K562 (cell line): Measurements from ENCODE around the gene AHR. TPM values are rescaled to one million over a fixed set of nuclear protein-coding genes. Genes with fewer than 3 reads are reported as not detected.

ENCODE experiments used
- ATAC-seq: fragments of 200-7000 bp; cut with Tn5 transposase; 3 replicates; pipeline ENCODE4 v1.9.1; 2020; ENCODE audit warnings: moderate library complexity
- BruUV-seq: library from RNA; stranded (reverse); fragments of 400-500 nt; replicated peaks from 2 replicates; lab custom pipeline; 2021; lab: Mats Ljungman, UMichigan
- CTCF ChIA-PET: fragments of 300-600 bp; formaldehyde crosslinking; extraction: SDS; loops from one replicate; lab custom pipeline; 2021; ENCODE audit warnings: low intra/inter-chr PET ratio; lab: Yijun Ruan, JAX
- POLR2A ChIA-PET: fragments of 300-600, 350-650 bp; sonication (Branson Sonifier 250); formaldehyde crosslinking; extraction: SDS; loops from one replicate; lab custom pipeline; 2021; ENCODE audit warnings: antibody characterized with exemption, inconsistent platforms; lab: Yijun Ruan, JAX
- DNase-seq, 4 experiments: peaks; one replicate each; pipeline versions ENCODE4 v3.0.0 to v3.0.0-alpha.2; 2011 to 2018; ENCODE audit warnings: low spot score in 3 of 4, mixed read lengths in 3 of 4; ENCODE audit errors: extremely low read depth in 1 of 4
- FAIRE-seq: peaks from 2 replicates; lab custom pipeline; 2011; peaks lifted over from hg19 to GRCh38; lab: Jason Lieb, UNC
- H2AFZ ChIP-seq: 2 replicates; pipeline ENCODE4 v1.6.0; 2011; ENCODE audit warnings: low read depth, low read length, control low read depth, inconsistent platforms
- H3K27ac ChIP-seq: fragments of 200-600 bp; 3 replicates; pipeline ENCODE4 v1.8.0; 2011; ENCODE audit warnings: low read depth, mild to moderate bottlenecking, control low read depth, inconsistent platforms, low read length, moderate library complexity, mixed read lengths; ENCODE audit errors: extremely low read depth
- H3K27me3 ChIP-seq, 2 experiments: fragments of 300-600 bp in 1 of 2; 2 replicates in 1 of 2; 3 replicates in 1 of 2; pipeline versions ENCODE4 v1.6.0 to v1.8.0; 2011; ENCODE audit warnings: inconsistent platforms in 2 of 2, low read length in 2 of 2, mild to moderate bottlenecking in 1 of 2, mixed read lengths in 1 of 2, moderate library complexity in 1 of 2; ENCODE audit not compliant: control insufficient read depth in 2 of 2, insufficient read depth in 2 of 2
- H3K36me3 ChIP-seq: fragments of 300-600 bp; 3 replicates; pipeline ENCODE4 v1.8.0; 2011; ENCODE audit warnings: mild to moderate bottlenecking, low read length, inconsistent platforms; ENCODE audit not compliant: control insufficient read depth, insufficient read depth
- H3K4me1 ChIP-seq, 2 experiments: fragments of 200-600 bp in 1 of 2; replicated peaks in 1 of 2; 2 replicates in 1 of 2; 3 replicates in 1 of 2; pipeline versions ENCODE4 v1.5.1 to v1.8.0; 2011; ENCODE audit warnings: inconsistent platforms in 2 of 2, low read length in 2 of 2, mild to moderate bottlenecking in 1 of 2, mixed read lengths in 1 of 2, moderate library complexity in 1 of 2; ENCODE audit not compliant: control insufficient read depth in 2 of 2, insufficient read depth in 2 of 2
- H3K4me2 ChIP-seq: 2 replicates; pipeline ENCODE4 v1.6.1; 2011; ENCODE audit warnings: low read length, control low read depth, inconsistent platforms, mixed read lengths; ENCODE audit not compliant: insufficient read depth
- H3K4me3 ChIP-seq: fragments of 200-600 bp; sonication (generic), shearing (Covaris generic); 2 replicates; pipeline ENCODE4 v1.5.1; 2016; ENCODE audit warnings: control low read depth, inconsistent platforms
- H3K79me2 ChIP-seq: fragments of 200-600 bp; 3 replicates; pipeline ENCODE4 v1.8.0; 2011; ENCODE audit warnings: low read length, inconsistent platforms; ENCODE audit not compliant: control insufficient read depth, insufficient read depth
- H3K9ac ChIP-seq, 2 experiments: 2 replicates each; pipeline versions ENCODE4 v1.6.0 to v1.6.1; 2011; ENCODE audit warnings: low read depth in 2 of 2, low read length in 2 of 2, control low read depth in 1 of 2, inconsistent platforms in 1 of 2, mild to moderate bottlenecking in 1 of 2, mixed read lengths in 1 of 2; ENCODE audit not compliant: insufficient read depth in 1 of 2
- H3K9me1 ChIP-seq: one replicate; pipeline ENCODE4 v1.6.0; 2011; ENCODE audit warnings: inconsistent platforms, mild to moderate bottlenecking, low read length, moderate library complexity; ENCODE audit not compliant: control insufficient read depth, insufficient read depth
- H3K9me3 ChIP-seq: replicated peaks from 2 replicates; pipeline ENCODE4 v1.5.1; 2011; ENCODE audit warnings: low read depth, low read length, inconsistent platforms; ENCODE audit not compliant: control insufficient read depth, insufficient read depth
- H4K20me1 ChIP-seq: replicated peaks from 2 replicates; pipeline ENCODE4 v1.6.1; 2011; ENCODE audit warnings: low read length, inconsistent platforms, mixed read lengths; ENCODE audit not compliant: control insufficient read depth, insufficient read depth
- ARID1B ChIP-seq: fragments of 450-650 bp; IDR thresholded peaks from 2 replicates; pipeline ENCODE4 v1.6.1; 2016; ENCODE audit warnings: antibody characterized with exemption, mild to moderate bottlenecking, inconsistent platforms
- BHLHE40 ChIP-seq: IDR thresholded peaks from 2 replicates; pipeline ENCODE4 v1.6.1; 2011; ENCODE audit warnings: low read length, improper control_type of control experiment
- DACH1 ChIP-seq: fragments of 450-650 bp; IDR thresholded peaks from 2 replicates; pipeline ENCODE4 v1.6.1; 2018; ENCODE audit not compliant: partially characterized antibody
- ELF4 ChIP-seq: fragments of 450-650 bp; formaldehyde crosslinking; IDR thresholded peaks from 2 replicates; pipeline ENCODE4 v1.4.0; 2022; ENCODE audit warnings: missing genetic modification characterization
- FOSL1 ChIP-seq: fragments of 200-800 bp; sonication (Bioruptor generic); conservative IDR thresholded peaks from 2 replicates; pipeline ENCODE4 v1.6.1; 2016; ENCODE audit warnings: missing genetic modification characterization, missing compliant biosample characterization
- KDM2B ChIP-seq: fragments of 250-450 bp; sonication (Bioruptor Pico); IDR thresholded peaks from 2 replicates; pipeline ENCODE4 v1.8.0; 2021; ENCODE audit warnings: mild to moderate bottlenecking, moderate library complexity
- KLF10 ChIP-seq: fragments of 250-450 bp; sonication (Bioruptor Pico); IDR thresholded peaks from 2 replicates; pipeline ENCODE4 v1.6.1; 2021; ENCODE audit warnings: matching md5 sums
- MCM2 ChIP-seq: fragments of 450-650 bp; IDR thresholded peaks from 2 replicates; pipeline ENCODE4 v1.6.1; 2017; ENCODE audit warnings: low read depth, mild to moderate bottlenecking
- NFXL1 ChIP-seq: fragments of 450-650 bp; formaldehyde crosslinking; IDR thresholded peaks from 2 replicates; pipeline ENCODE4 v1.4.0; 2021; ENCODE audit warnings: mild to moderate bottlenecking
- NR4A1 ChIP-seq, 2 experiments: fragments of 250-450 bp in 1 of 2; fragments of 450-650 bp in 1 of 2; sonication (Bioruptor Pico) in 1 of 2; IDR thresholded peaks; 2 replicates each; pipeline versions ENCODE4 v1.4.0 to v1.6.1; 2016 to 2020; ENCODE audit warnings: mild to moderate bottlenecking in 2 of 2, missing compliant biosample characterization in 1 of 2, missing genetic modification characterization in 1 of 2, moderate library complexity in 1 of 2
- PTRF ChIP-seq: fragments of 450-650 bp; IDR thresholded peaks from 2 replicates; pipeline ENCODE4 v1.6.1; 2016; ENCODE audit warnings: mild to moderate bottlenecking, missing genetic modification characterization, missing compliant biosample characterization
- RB1 ChIP-seq: fragments of 450-650 bp; IDR thresholded peaks from 2 replicates; pipeline ENCODE4 v1.6.1; 2017; ENCODE audit warnings: low read depth, mild to moderate bottlenecking
- RBM14 ChIP-seq: fragments of 200-400 bp; formaldehyde crosslinking; IDR thresholded peaks from 2 replicates; pipeline ENCODE4 v1.6.1; 2018; ENCODE audit warnings: low read depth, mild to moderate bottlenecking, low read length, moderate library complexity, borderline replicate concordance; ENCODE audit not compliant: insufficient read depth
- TEAD2 ChIP-seq: fragments of 450-650 bp; IDR thresholded peaks from 2 replicates; pipeline ENCODE4 v1.6.1; 2016; ENCODE audit warnings: missing genetic modification characterization, control low read depth, missing compliant biosample characterization
- ZNF143 ChIP-seq: sonication (generic); formaldehyde crosslinking; IDR thresholded peaks from 2 replicates; pipeline ENCODE4 v1.9.0; 2022; ENCODE audit warnings: mild to moderate bottlenecking, missing genetic modification reagents
- ZNF239 ChIP-seq: fragments of 250-450 bp; sonication (Bioruptor Pico); IDR thresholded peaks from 2 replicates; pipeline ENCODE4 v1.4.0; 2020; ENCODE audit warnings: mild to moderate bottlenecking
- WGBS: fragments of 100-300 bp; shearing (Covaris generic); methylation state at CpG from one replicate; pipeline ENCODE4 v1.1.6; 2016; ENCODE audit warnings: low coverage, mixed read lengths; ENCODE audit not compliant: insufficient coverage; ENCODE audit errors: missing lambda C conversion rate; 5-methylcytosine and 5-hydroxymethylcytosine counted together
- in situ Hi-C: fragments of 300-500 bp; cut with MboI; formaldehyde crosslinking; loops from 4 replicates; pipeline ENCODE4 v1.15.0; 2018; ENCODE audit warnings: inconsistent platforms, mixed read lengths
- intact Hi-C: fragments of 100-400 bp; cut with micrococcal nuclease; formaldehyde crosslinking; loops from 2 replicates; pipeline ENCODE4 v1.14.2; 2022
- polyA plus RNA-seq, 8 experiments: library from polyadenylated mRNA; depleted of rRNA in 4 of 8; stranded (reverse) in 5 of 8; unstranded in 3 of 8; fragments of >200 nt; fragmentation: Nextera tagmentation in 2 of 8; fragmentation: Illumina TruSeq in 1 of 8; extraction: Ambion mirVana in 2 of 8; extraction: Trizol in 1 of 8; gene quantifications; 2 replicates each; pipeline versions ENCODE4 v1.2.1 to v1.2.3, GENCODE V29; 2011 to 2014; ENCODE audit warnings: inconsistent platforms in 1 of 8, missing spikeins in 1 of 8
- total RNA-seq, 7 experiments: library from RNA; depleted of rRNA in 6 of 7; stranded (reverse); fragments of >200 nt in 6 of 7; fragmentation: Illumina TruSeq in 2 of 7; extraction: Trizol in 2 of 7; gene quantifications; 2 replicates each; pipeline versions ENCODE4 v1.2.1 to v1.2.3, GENCODE V29; 2011 to 2021; ENCODE audit warnings: low replicate concordance in 1 of 7
- TF ChIP-seq, protein P1 (sequence below): fragments of 450-650 bp; IDR thresholded peaks from 2 replicates; pipeline ENCODE4 v1.7.0; 2016; ENCODE audit warnings: borderline replicate concordance
- TF ChIP-seq, protein P2 (sequence below): IDR thresholded peaks from 2 replicates; pipeline ENCODE4 v1.6.1; 2011; ENCODE audit warnings: borderline replicate concordance, low read depth, mild to moderate bottlenecking, moderate library complexity, low read length; ENCODE audit not compliant: insufficient read depth, poor library complexity, severe bottlenecking

AHR gene
- total and polyA plus RNA-seq, 9 of the 15 experiments (the other 6 are each of a cell fraction or from before 2014, with no cell fraction given) = 0.16 TPM; not detected in 8

DNA sequence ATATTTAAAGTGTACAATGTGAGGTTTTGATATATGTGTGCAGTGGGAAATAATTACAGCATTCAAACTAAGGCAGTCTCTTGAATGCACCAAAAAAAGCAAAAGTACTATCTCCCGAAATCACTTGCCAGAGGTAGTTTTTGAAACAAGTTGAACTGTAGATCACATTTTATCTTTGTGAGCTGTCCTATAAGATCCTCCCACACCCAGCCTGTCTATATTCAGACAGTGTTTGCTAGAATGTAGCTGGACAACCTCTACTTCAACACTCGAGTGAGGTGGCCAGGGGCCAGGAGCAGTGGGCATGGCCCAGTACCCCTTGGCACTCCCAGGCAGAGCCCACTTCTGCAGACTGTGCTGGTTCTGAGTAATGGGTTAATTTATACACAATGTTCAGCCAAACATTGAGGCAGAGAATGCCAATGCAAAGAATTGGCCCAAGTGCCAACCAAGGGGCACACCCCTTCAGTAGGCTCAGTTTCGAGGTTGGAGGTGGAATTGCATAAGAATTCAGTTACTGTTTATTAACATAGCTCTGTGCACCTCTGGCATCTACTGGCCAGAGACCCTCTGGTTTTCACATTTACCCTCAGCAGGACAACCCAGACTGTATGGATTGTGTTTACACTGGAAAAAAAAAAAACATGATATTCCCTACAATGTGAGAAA, 70.5 kb downstream of the AHR start:
- WGBS = 6% methylated on average over 3 of the region's 3 CpGs
- H3K9me1 ChIP-seq = no peaks in the 10 kb centered on the region
- no peak overlapping the region for H2AFZ ChIP-seq
- no peak overlapping the region for H3K4me3 ChIP-seq
- 0 out of 2 replicates have a peak, but pooled peaks cover 2% of the 10 kb centered on the region for H3K9me3 ChIP-seq
- no peak overlapping the region for H3K9ac ChIP-seq
- no peaks in the 10 kb centered on the region for H3K27me3 ChIP-seq
- H3K36me3 ChIP-seq = no peaks in the 10 kb centered on the region
- ChIA-PET POLR2A (interaction anchor here (0.7 kb wide), 1 partner anchor 10 kb away, joined by 3 read pairs; no protein-coding TSS in a partner anchor), CTCF (no interaction called here)
- no peaks in the 10 kb centered on the region for H4K20me1 ChIP-seq
- in situ Hi-C loops = no loop called here
- H3K27ac ChIP-seq = no peak overlapping the region
- DNase-seq = no peak
- intact Hi-C loops = no loop called here
- H3K79me2 ChIP-seq = no peaks in the 10 kb centered on the region
- no peak for FAIRE-seq
- no peak overlapping the region for H3K4me2 ChIP-seq
- no peaks in the 10 kb centered on the region; a peak in 1 of 5 replicates for H3K4me1 ChIP-seq
- no peak for ATAC-seq
- no TSS peak for BruUV-seq
- no peak for TF ChIP-seq ARID1B
- no peak for TF ChIP-seq DACH1
- TF ChIP-seq BHLHE40 = no peak
- no peak for TF ChIP-seq TEAD2 (tag)
- TF ChIP-seq RB1 = no peak
- no peak for TF ChIP-seq NFXL1 (CRISPR knock-in tag)
- TF ChIP-seq, protein P1, sequence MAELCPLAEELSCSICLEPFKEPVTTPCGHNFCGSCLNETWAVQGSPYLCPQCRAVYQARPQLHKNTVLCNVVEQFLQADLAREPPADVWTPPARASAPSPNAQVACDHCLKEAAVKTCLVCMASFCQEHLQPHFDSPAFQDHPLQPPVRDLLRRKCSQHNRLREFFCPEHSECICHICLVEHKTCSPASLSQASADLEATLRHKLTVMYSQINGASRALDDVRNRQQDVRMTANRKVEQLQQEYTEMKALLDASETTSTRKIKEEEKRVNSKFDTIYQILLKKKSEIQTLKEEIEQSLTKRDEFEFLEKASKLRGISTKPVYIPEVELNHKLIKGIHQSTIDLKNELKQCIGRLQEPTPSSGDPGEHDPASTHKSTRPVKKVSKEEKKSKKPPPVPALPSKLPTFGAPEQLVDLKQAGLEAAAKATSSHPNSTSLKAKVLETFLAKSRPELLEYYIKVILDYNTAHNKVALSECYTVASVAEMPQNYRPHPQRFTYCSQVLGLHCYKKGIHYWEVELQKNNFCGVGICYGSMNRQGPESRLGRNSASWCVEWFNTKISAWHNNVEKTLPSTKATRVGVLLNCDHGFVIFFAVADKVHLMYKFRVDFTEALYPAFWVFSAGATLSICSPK = no peak
- TF ChIP-seq, protein P2, sequence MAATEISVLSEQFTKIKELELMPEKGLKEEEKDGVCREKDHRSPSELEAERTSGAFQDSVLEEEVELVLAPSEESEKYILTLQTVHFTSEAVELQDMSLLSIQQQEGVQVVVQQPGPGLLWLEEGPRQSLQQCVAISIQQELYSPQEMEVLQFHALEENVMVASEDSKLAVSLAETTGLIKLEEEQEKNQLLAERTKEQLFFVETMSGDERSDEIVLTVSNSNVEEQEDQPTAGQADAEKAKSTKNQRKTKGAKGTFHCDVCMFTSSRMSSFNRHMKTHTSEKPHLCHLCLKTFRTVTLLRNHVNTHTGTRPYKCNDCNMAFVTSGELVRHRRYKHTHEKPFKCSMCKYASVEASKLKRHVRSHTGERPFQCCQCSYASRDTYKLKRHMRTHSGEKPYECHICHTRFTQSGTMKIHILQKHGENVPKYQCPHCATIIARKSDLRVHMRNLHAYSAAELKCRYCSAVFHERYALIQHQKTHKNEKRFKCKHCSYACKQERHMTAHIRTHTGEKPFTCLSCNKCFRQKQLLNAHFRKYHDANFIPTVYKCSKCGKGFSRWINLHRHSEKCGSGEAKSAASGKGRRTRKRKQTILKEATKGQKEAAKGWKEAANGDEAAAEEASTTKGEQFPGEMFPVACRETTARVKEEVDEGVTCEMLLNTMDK = no peak
- no peak for TF ChIP-seq MCM2
- TF ChIP-seq NR4A1 (CRISPR knock-in tag; IDR thresholded peaks at IDR 0.05) = no peak
- no peak for TF ChIP-seq NR4A1 (tag; IDR thresholded peaks at IDR 0.05)
- no peak for TF ChIP-seq PTRF (tag)
- no peak for TF ChIP-seq ZNF239 (CRISPR knock-in tag)
- TF ChIP-seq KLF10 = no peak
- TF ChIP-seq FOSL1 (tag) = no peak
- TF ChIP-seq RBM14 = no peak
- no peak for TF ChIP-seq KDM2B (CRISPR knock-in tag)
- no peak for TF ChIP-seq ELF4
- no peak for TF ChIP-seq ZNF143 (CRISPR knock-in tag)
